GM12873 (cell line): ENCODE results near the gene WNT9A.

Experiments
- CTCF ChIP-seq: IDR thresholded peaks from 2 replicates; pipeline ENCODE4 v1.5.1; 2012; ENCODE audit warnings: low read depth, mild to moderate bottlenecking, moderate library complexity, low read length, control low read depth; ENCODE audit not compliant: insufficient read depth; ENCODE audit errors: missing control alignments

The WNT9A gene

GRCh38 chr1:227901239-227901905 is 46.4 kb downstream of the WNT9A start:
- TF ChIP-seq CTCF = no peak

GRCh38 chr1:227900571-227901051 is 47.1 kb downstream of the WNT9A start:
- TF ChIP-seq CTCF = no peak

- no peak for TF ChIP-seq CTCF
Observed at GRCh38 chr1:227899820-227900449, 47.8 kb downstream of the WNT9A start.

- no peak for TF ChIP-seq CTCF
Observed at GRCh38 chr1:227899141-227899819, 48.5 kb downstream of the WNT9A start.

GRCh38 chr1:227898502-227899140 is 49.1 kb downstream of the WNT9A start:
- TF ChIP-seq CTCF = no peak

- TF ChIP-seq CTCF = no peak
Observed at GRCh38 chr1:227897704-227898438, 49.9 kb downstream of the WNT9A start.
